Measurements from ENCODE around the gene AMDHD1.

The AMDHD1 gene

DNA sequence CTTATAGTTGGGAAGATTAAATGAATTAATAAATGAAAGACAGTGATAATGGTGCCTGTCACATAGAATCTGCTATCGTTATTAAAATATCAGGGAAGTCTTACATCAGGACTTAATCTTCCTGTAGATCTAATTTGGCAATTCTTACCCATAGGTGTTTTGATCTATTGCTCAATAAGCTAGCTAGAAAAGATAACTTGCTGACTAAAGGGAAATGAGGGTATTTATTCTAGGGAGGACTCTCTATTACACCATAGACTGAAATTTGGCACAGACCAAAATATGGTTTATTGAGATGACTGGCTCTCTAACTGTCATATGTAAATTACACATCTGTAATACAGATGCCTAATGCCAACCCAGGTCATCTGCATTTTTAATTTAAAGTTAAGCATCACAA is 41.6 kb downstream of the AMDHD1 start:
- Histone ChIP-seq H3K9ac (ENCODE audit: low read length) (no peak overlapping the region), H3K27me3 (ENCODE audit: low read length) (no peaks in the 10 kb centered on the region)
- no peak for TF ChIP-seq EZH2phosphoT487 (conservative IDR thresholded peaks at IDR 0.05; ENCODE audit: low read length)
- TF ChIP-seq, protein P1, sequence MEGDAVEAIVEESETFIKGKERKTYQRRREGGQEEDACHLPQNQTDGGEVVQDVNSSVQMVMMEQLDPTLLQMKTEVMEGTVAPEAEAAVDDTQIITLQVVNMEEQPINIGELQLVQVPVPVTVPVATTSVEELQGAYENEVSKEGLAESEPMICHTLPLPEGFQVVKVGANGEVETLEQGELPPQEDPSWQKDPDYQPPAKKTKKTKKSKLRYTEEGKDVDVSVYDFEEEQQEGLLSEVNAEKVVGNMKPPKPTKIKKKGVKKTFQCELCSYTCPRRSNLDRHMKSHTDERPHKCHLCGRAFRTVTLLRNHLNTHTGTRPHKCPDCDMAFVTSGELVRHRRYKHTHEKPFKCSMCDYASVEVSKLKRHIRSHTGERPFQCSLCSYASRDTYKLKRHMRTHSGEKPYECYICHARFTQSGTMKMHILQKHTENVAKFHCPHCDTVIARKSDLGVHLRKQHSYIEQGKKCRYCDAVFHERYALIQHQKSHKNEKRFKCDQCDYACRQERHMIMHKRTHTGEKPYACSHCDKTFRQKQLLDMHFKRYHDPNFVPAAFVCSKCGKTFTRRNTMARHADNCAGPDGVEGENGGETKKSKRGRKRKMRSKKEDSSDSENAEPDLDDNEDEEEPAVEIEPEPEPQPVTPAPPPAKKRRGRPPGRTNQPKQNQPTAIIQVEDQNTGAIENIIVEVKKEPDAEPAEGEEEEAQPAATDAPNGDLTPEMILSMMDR (IDR thresholded peaks at IDR 0.05; ENCODE audit: insufficient read depth, low read length, poor library complexity, severe bottlenecking): no peak

DNA sequence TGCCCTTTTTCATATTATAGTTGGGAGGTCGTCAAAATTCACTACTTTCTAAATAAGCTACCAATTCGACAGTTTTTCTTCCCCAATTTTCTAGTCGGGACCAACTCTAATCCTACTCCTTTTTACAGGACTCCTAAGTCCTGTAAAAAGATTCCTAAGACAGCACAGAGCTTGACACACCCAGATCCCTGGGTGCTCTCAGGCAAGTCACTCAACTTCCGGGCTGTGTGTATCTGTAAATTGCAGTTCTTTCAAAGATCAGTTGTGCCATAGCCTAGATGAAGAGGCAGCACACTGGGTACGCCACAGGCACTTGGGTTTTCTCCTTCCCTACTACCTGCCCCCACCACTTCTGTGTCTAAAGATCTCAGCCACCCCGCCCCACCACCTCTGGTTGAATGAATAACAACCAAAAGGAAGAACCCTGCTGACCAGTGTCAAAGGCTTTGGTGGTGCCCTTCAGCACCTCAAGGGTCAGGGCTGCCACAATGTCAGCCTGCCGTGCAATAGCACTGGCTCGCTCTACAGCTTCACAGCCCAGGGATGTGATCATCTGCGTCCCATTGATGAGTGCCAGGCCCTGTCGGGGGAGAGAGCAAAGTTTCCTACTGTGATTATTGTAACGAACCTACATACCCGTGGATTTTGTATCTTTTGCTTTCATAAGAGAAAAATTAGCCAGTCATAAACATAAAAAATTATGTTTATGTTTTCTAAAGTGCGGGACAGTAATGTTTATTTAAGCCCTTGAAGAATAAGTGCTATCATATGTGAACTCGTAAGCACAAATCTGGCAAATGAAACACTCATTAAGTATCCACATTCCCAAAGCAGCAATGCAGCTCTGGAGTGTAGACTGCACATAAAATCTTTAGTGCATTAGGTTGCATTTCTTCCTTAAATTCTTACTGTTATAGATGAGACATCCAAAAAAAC is 43.8 kb downstream of the AMDHD1 start:
- Histone ChIP-seq H3F3A (ENCODE audit: insufficient read depth) (no peaks in the 10 kb centered on the region), H4K20me1 (ENCODE audit: low read depth, low read length) (no peaks in the 10 kb centered on the region), H2AFZ (ENCODE audit: low read depth, low read length, severe bottlenecking) (no peak overlapping the region), H3K27ac (ENCODE audit: low read depth, low read length) (no peak overlapping the region), H3K4me2 (ENCODE audit: low read depth, low read length, poor library complexity, severe bottlenecking) (no peak overlapping the region), H3K9me2 (replicated peaks; ENCODE audit: insufficient read depth, low read length) (no peaks in the 10 kb centered on the region), H3K9ac (ENCODE audit: low read length) (no peak overlapping the region), H3K4me3 (ENCODE audit: insufficient read depth, low read length, poor library complexity, severe bottlenecking) (no peak overlapping the region), H3K36me3 (ENCODE audit: low read length) (no peaks in the 10 kb centered on the region), H3K27me3 (ENCODE audit: low read length) (no peaks in the 10 kb centered on the region), H3K9me3 (ENCODE audit: insufficient read depth, low read length) (no peaks in the 10 kb centered on the region), H3K79me2 (ENCODE audit: insufficient read depth, low read length) (no peaks in the 10 kb centered on the region)
- TF ChIP-seq, protein P1 (IDR thresholded peaks at IDR 0.05; ENCODE audit: insufficient read depth, low read length, poor library complexity, severe bottlenecking): no peak
- TF ChIP-seq EZH2phosphoT487 (conservative IDR thresholded peaks at IDR 0.05; ENCODE audit: low read length): no peak

More for the DNA sequence above, 41.6 kb downstream of the AMDHD1 start:
- Histone ChIP-seq H3K4me2 (ENCODE audit: low read depth, low read length, poor library complexity, severe bottlenecking) (no peak overlapping the region), H3K9me2 (replicated peaks; ENCODE audit: insufficient read depth, low read length) (no peaks in the 10 kb centered on the region), H3K4me3 (ENCODE audit: insufficient read depth, low read length, poor library complexity, severe bottlenecking) (no peak overlapping the region), H3K79me2 (ENCODE audit: insufficient read depth, low read length) (no peaks in the 10 kb centered on the region), H4K20me1 (ENCODE audit: low read depth, low read length) (no peaks in the 10 kb centered on the region), H3F3A (ENCODE audit: insufficient read depth) (no peaks in the 10 kb centered on the region), H3K9me3 (ENCODE audit: insufficient read depth, low read length) (no peaks in the 10 kb centered on the region), H3K36me3 (ENCODE audit: low read length) (no peaks in the 10 kb centered on the region), H3K27ac (ENCODE audit: low read depth, low read length) (no peak overlapping the region), H2AFZ (ENCODE audit: low read depth, low read length, severe bottlenecking) (no peak overlapping the region)

DNA sequence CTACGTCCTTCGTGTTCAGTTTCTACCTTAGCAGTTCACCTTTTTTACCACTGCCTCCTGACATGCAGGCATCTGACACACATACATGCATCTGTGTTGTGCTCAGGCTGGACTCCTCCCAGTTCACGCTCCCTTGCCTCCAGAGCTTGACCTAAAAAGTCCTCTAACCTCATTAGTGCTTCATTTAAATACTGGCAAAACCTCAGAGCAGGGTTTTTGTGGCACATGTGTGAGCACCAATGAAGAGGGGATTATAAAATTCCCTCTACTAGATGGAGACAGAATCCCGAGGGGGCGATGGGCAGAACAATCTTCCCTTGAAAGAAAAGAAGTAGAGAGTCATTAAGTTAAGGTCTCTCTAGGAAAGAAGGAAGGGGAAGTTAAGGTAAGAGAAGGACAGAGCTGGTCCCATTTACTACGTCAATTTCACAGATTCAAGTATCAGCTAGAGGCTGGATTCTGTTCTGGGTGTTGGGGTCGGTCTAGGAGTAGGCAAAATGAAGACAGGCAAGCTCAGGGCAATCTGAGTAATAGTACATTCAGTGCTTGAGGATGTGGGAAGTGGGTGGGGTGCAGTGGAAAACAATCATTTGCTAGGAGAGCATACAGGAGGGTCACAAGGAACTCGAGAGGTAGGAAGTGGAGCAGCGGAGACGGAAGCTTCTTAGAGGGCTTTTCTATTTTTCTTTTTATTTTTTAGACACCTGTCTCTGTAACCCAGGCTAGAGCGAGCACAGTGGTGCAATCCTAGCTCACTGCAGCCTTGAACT is 45.6 kb downstream of the AMDHD1 start:
- Histone ChIP-seq H3K9me2 (replicated peaks; ENCODE audit: insufficient read depth, low read length) (no peaks in the 10 kb centered on the region), H3F3A (ENCODE audit: insufficient read depth) (no peaks in the 10 kb centered on the region), H2AFZ (ENCODE audit: low read depth, low read length, severe bottlenecking) (no peak overlapping the region), H3K4me2 (ENCODE audit: low read depth, low read length, poor library complexity, severe bottlenecking) (no peak overlapping the region), H3K36me3 (ENCODE audit: low read length) (no peaks in the 10 kb centered on the region), H3K27me3 (ENCODE audit: low read length) (no peaks in the 10 kb centered on the region), H4K20me1 (ENCODE audit: low read depth, low read length) (no peaks in the 10 kb centered on the region), H3K79me2 (ENCODE audit: insufficient read depth, low read length) (no peaks in the 10 kb centered on the region), H3K27ac (ENCODE audit: low read depth, low read length) (no peak overlapping the region), H3K4me3 (ENCODE audit: insufficient read depth, low read length, poor library complexity, severe bottlenecking) (no peak overlapping the region), H3K9ac (ENCODE audit: low read length) (no peak overlapping the region), H3K9me3 (ENCODE audit: insufficient read depth, low read length) (no peaks in the 10 kb centered on the region)
- TF ChIP-seq EZH2phosphoT487 (conservative IDR thresholded peaks at IDR 0.05; ENCODE audit: low read length): no peak
- TF ChIP-seq, protein P1 (IDR thresholded peaks at IDR 0.05; ENCODE audit: insufficient read depth, low read length, poor library complexity, severe bottlenecking): no peak
